GM23248 (cell line): Measurements from ENCODE around the gene GBP3. TPM values are rescaled to one million over a fixed set of nuclear protein-coding genes. Genes with fewer than 3 reads are reported as not detected.
"Not testable (repeated sequence)": the region's sequence is repeated elsewhere in the genome, so short reads cannot be mapped to it uniquely, and the experiment has no call there.

Experiments
- DNase-seq: peaks from one replicate; pipeline ENCODE4 v3.0.0-alpha.2; 2015
- H2AFZ ChIP-seq: fragments of 200-600 bp; sonication (generic); 2 replicates; pipeline ENCODE4 v1.6.1; 2016; ENCODE audit warnings: antibody characterized with exemption
- H3F3A ChIP-seq: fragments of 200-600 bp; sonication (generic); 2 replicates; pipeline ENCODE4 v1.6.1; 2016; ENCODE audit warnings: mild to moderate bottlenecking, antibody characterized with exemption, mixed run types; ENCODE audit not compliant: insufficient read depth
- H3K27ac ChIP-seq: fragments of 200-600 bp; sonication (generic); 2 replicates; pipeline ENCODE4 v1.5.1; 2016; ENCODE audit warnings: mild to moderate bottlenecking
- H3K27me3 ChIP-seq: fragments of 200-600 bp; sonication (generic); replicated peaks from 2 replicates; pipeline ENCODE4 v1.6.1; 2016; ENCODE audit warnings: mild to moderate bottlenecking; ENCODE audit not compliant: insufficient read depth
- H3K36me3 ChIP-seq: fragments of 200-600 bp; sonication (generic); 2 replicates; pipeline ENCODE4 v1.6.1; 2016; ENCODE audit warnings: low read depth, mild to moderate bottlenecking
- H3K4me1 ChIP-seq: fragments of 200-600 bp; sonication (generic); 2 replicates; pipeline ENCODE4 v1.6.1; 2016; ENCODE audit warnings: mild to moderate bottlenecking; ENCODE audit not compliant: insufficient read depth
- H3K4me2 ChIP-seq: fragments of 200-600 bp; sonication (generic); one replicate; pipeline ENCODE4 v1.6.1; 2016; ENCODE audit warnings: mild to moderate bottlenecking; ENCODE audit not compliant: unreplicated experiment
- H3K4me3 ChIP-seq: fragments of 200-600 bp; sonication (generic); 2 replicates; pipeline ENCODE4 v1.5.1; 2016; ENCODE audit warnings: mild to moderate bottlenecking
- H3K79me2 ChIP-seq: fragments of 200-600 bp; sonication (generic); 2 replicates; pipeline ENCODE4 v1.6.1; 2016; ENCODE audit warnings: mild to moderate bottlenecking; ENCODE audit not compliant: insufficient read depth
- H3K9ac ChIP-seq: fragments of 200-600 bp; sonication (generic); 2 replicates; pipeline ENCODE4 v1.6.1; 2016; ENCODE audit warnings: mild to moderate bottlenecking
- H3K9me2 ChIP-seq: fragments of 200-600 bp; sonication (generic); 2 replicates; pipeline ENCODE4 v1.6.1; 2016; ENCODE audit warnings: mixed run types, mild to moderate bottlenecking, moderate library complexity; ENCODE audit not compliant: insufficient read depth
- H3K9me3 ChIP-seq: fragments of 200-600 bp; sonication (generic); one replicate; pipeline ENCODE4 v1.6.1; 2017; ENCODE audit warnings: low read depth
- H4K20me1 ChIP-seq: fragments of 200-600 bp; sonication (generic); 2 replicates; pipeline ENCODE4 v1.6.0; 2016; ENCODE audit not compliant: insufficient read depth
- EZH2 ChIP-seq: fragments of 200-600 bp; sonication (generic); IDR thresholded peaks from 2 replicates; pipeline ENCODE4 v1.6.1; 2018; ENCODE audit warnings: antibody characterized with exemption, mild to moderate bottlenecking; ENCODE audit not compliant: insufficient read depth, poor library complexity, severe bottlenecking
- EZH2phosphoT487 ChIP-seq: fragments of 200-600 bp; sonication (generic); IDR thresholded peaks from 2 replicates; pipeline ENCODE4 v1.6.1; 2018; ENCODE audit warnings: antibody characterized with exemption, moderate library complexity, mild to moderate bottlenecking, low read depth; ENCODE audit not compliant: insufficient read depth
- WGBS, 2 experiments: methylation state at CpG; one replicate each; pipeline ENCODE4 v1.1.6; 2015 to 2017; ENCODE audit warnings: low lambda C conversion rate in 2 of 2, low coverage in 1 of 2; ENCODE audit errors: missing lambda C conversion rate in 2 of 2; 5-methylcytosine and 5-hydroxymethylcytosine counted together
- in situ Hi-C: fragments of 300-500 bp; cut with MboI; formaldehyde crosslinking; loops from 2 replicates; pipeline ENCODE4 v1.15.0; 2020
- polyA plus RNA-seq: library from polyadenylated mRNA; unstranded; fragments of >200 nt; fragmentation: Nextera tagmentation; extraction: Ambion mirVana; gene quantifications from 2 replicates; pipeline ENCODE4 v1.2.1, GENCODE V29; 2016
- total RNA-seq: library from RNA; depleted of rRNA; stranded (reverse); fragments of >200 nt; shearing (Covaris generic); gene quantifications from 2 replicates; pipeline ENCODE4 v1.2.3, GENCODE V29; 2014

Gene GBP3
- total and polyA plus RNA-seq, 2 experiments from 2014 or later = 33.1 to 59.9 TPM

DNA sequence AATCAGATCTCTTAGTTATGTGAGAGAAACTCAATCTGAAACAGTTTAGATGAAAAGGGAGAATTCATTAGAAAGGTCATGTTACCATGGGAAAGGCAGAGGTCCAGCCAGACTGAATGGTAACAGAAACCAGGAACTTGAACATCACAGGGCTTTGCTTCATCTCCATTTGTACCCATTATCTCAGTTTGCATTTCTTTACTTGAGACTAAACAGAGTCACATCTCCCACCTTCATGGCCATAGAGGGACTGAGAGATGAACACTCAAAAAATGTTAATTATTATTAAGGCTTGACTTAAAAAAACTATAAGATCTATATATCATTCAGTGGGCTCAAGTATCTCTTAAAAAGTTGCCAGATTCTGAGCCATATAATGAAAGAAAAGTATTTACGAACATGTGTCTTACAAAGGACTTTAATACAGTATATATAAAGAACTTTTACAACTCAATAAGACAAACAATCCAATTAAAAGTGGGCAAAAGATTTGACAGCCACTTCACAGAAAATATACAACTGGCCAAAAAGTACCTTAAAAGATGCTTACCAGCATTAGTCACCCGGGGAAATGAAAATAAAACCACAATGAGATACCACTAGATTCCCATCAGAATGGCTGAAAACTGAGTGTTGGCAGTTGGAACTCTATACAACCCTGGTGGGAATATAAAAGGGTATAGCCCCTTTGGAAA lies 43.5 kb downstream of the GBP3 start:
- in situ Hi-C loops = no loop called here
- Histone ChIP-seq H3K27ac (no peak overlapping the region), H3K4me3 (no peak overlapping the region), H3K36me3 (no peaks in the 10 kb centered on the region; the same call in 1 of the 2 replicates), H3K4me2 (peak overlapping the region; percentile 19), H3K79me2 (peaks cover 72% of the 10 kb centered on the region), H4K20me1 (no peaks in the 10 kb centered on the region), H3K4me1 (peaks cover 19% of the 10 kb centered on the region), H3K9me2 (no peaks in the 10 kb centered on the region), H2AFZ (no peak overlapping the region), H3K27me3 (no peaks in the 10 kb centered on the region), H3F3A (peaks cover 14% of the 10 kb centered on the region), H3K9me3 (no peaks in the 10 kb centered on the region), H3K9ac (no peak overlapping the region)
- peak; percentile 44 for DNase-seq
- 72 to 74% methylated on average over 2 of the region's 2 CpGs for whole genome bisulfite sequencing, 2 experiments
- TF ChIP-seq EZH2 (no peak), EZH2phosphoT487 (no peak)

DNA sequence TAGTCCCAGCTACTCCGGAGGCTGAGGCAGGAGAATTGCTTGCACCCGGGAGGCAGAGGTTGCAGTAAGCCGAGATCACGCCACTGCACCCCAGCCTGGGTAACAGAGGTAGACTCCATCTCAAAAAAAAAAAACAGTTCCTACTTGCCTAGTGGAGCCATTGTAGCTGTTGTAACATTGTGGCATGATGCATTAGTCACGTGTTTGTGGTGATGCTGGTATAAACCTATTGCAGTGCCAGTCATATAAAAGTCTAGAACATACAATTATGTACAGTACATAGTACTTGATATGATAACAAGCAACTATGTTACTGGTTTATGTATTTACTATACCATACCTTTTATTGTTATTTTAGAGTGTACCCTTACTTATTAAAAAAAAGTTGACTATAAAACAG lies 46.4 kb downstream of the GBP3 start:
- in situ Hi-C loops = no loop called here
- WGBS, 2 experiments = 99% methylated on average over 5 of the region's 5 CpGs
- H3K79me2 ChIP-seq = peaks cover 59% of the 10 kb centered on the region

DNA sequence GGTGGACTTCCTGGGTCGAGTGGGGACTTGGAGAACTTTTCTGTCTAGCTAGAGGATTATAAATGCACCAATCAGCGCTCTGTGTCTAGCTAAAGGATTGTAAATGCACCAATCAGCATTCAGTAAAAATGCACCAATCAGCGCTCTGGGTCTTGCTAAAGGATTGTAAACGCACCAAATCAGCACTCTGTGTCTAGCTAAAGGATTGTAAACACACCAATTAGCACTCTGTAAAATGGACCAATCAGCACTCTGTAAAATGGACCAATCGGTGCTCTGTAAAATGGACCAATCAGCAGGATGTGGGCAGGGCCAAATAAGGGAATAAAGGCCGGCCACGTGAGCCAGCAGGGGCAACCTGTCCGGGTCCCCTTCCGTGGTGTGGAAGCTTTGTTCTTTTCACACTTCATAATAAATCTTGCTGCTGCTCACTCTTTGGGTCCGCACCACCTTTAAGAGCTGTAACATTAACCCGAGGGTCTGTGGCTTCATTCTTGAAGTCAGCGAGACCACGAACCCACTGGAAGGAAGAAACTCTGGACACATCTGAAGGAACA lies 48.0 kb downstream of the GBP3 start:
- H3K9me3 ChIP-seq, H3K27me3 ChIP-seq, H3K27ac ChIP-seq, H3K4me3 ChIP-seq, H3K9ac ChIP-seq, H2AFZ ChIP-seq, H4K20me1 ChIP-seq, in situ Hi-C loops, H3K9me2 ChIP-seq, H3K4me1 ChIP-seq, DNase-seq, H3K36me3 ChIP-seq, H3K4me2 ChIP-seq: not testable (repeated sequence)
- peaks cover 12% of the 10 kb centered on the region for H3F3A ChIP-seq
- 90 to 92% methylated on average over 13 of the region's 13 CpGs for WGBS, 2 experiments
- peaks cover 48% of the 10 kb centered on the region for H3K79me2 ChIP-seq

More for the DNA sequence above, 46.4 kb downstream of the GBP3 start:
- Histone ChIP-seq H2AFZ (no peak overlapping the region), H3F3A (peaks cover 12% of the 10 kb centered on the region), H3K9me2 (no peaks in the 10 kb centered on the region), H3K4me2 (no peak overlapping the region), H3K27ac (no peak overlapping the region), H3K9ac (no peak overlapping the region), H3K4me3 (no peak overlapping the region), H3K4me1 (peaks cover 9% of the 10 kb centered on the region), H3K9me3 (no peaks in the 10 kb centered on the region), H4K20me1 (no peaks in the 10 kb centered on the region), H3K36me3 (no peaks in the 10 kb centered on the region; the same call in 1 of the 2 replicates), H3K27me3 (no peaks in the 10 kb centered on the region)
- DNase-seq = peak; percentile 24
- no peak for TF ChIP-seq EZH2phosphoT487
- TF ChIP-seq EZH2 = no peak

DNA sequence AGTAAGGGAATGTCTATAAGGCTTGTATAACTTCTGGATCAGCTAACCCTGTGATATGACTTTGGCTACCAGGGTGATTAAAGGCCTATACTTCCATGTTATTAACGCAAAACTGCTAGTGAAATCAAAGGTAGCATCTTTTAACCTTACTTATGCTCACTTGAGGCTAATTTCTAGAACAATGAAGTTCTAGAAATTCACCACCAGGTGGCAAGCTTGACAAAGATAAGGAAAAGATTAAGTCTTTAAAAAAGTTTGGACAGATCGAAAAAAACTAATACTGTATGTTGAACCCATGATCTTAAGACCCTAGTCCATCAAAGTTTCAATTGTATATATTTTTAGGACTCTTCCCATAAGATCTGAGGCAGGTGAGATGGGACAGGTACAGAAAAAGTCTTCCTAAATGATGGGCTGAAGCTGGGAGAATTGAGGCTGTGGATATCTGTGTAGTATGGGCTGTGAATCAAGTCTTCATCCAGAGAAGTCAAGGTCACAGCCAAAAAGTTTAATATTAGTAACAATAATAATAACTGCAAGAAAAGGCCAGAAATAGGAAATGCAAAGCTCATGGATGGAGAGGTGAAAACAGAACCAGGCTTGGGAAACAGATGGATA lies 49.0 kb downstream of the GBP3 start:
- Histone ChIP-seq H4K20me1 (no peaks in the 10 kb centered on the region), H3K4me1 (no peaks in the 10 kb centered on the region), H3K27ac (no peak overlapping the region), H3K4me3 (no peak overlapping the region), H3F3A (peaks cover 12% of the 10 kb centered on the region), H2AFZ (no peak overlapping the region), H3K4me2 (no peak overlapping the region), H3K9me2 (no peaks in the 10 kb centered on the region), H3K27me3 (no peaks in the 10 kb centered on the region), H3K36me3 (no peaks in the 10 kb centered on the region), H3K9ac (no peak overlapping the region), H3K9me3 (no peaks in the 10 kb centered on the region), H3K79me2 (peaks cover 37% of the 10 kb centered on the region)
- no peak for TF ChIP-seq EZH2
- no peak for TF ChIP-seq EZH2phosphoT487
- WGBS, 2 experiments = 21 to 33% methylated on average over 2 of the region's 2 CpGs
- in situ Hi-C loops = no loop called here
- peak; percentile 61 for DNase-seq
